Muscle layer of colon (tissue), 2 donors: ENCODE results near the gene ZSWIM5.
"Not testable (repeated sequence)": the region's sequence is repeated elsewhere in the genome, so short reads cannot be mapped to it uniquely, and the experiment has no call there.

Experiments used
- H3K27ac ChIP-seq: one replicate; pipeline ENCODE4 v1.7.0; 2013; ENCODE audit warnings: low read depth, mild to moderate bottlenecking, low read length, moderate library complexity
- H3K27me3 ChIP-seq, 2 donors: one replicate each; pipeline ENCODE4 v1.7.0; 2013; ENCODE audit warnings: low read length in 2 of 2, mild to moderate bottlenecking in 2 of 2; ENCODE audit not compliant: insufficient read depth in 2 of 2, control insufficient read depth in 1 of 2
- H3K36me3 ChIP-seq: one replicate; pipeline ENCODE4 v1.7.0; 2013; ENCODE audit warnings: mild to moderate bottlenecking, low read length; ENCODE audit not compliant: insufficient read depth
- H3K4me1 ChIP-seq: one replicate; pipeline ENCODE4 v1.7.0; 2013; ENCODE audit warnings: mild to moderate bottlenecking, low read length; ENCODE audit not compliant: insufficient read depth
- H3K4me3 ChIP-seq, 2 donors: one replicate each; pipeline ENCODE4 v1.7.0; 2013; ENCODE audit warnings: low read length in 2 of 2, low read depth in 1 of 2, mild to moderate bottlenecking in 1 of 2, moderate library complexity in 1 of 2
- H3K9ac ChIP-seq: one replicate; pipeline ENCODE4 v1.7.0; 2013; ENCODE audit warnings: low read length
- H3K9me3 ChIP-seq: one replicate; pipeline ENCODE4 v1.7.0; 2013; ENCODE audit warnings: mild to moderate bottlenecking, low read length
- donor health status: abdominal sarcoma.
- donor health status: Adenocarcinoma of cecum.

The ZSWIM5 gene

GRCh38 chr1:45076959-45077358 is 129.4 kb downstream of the ZSWIM5 start:
- H3K27me3 ChIP-seq, H3K9me3 ChIP-seq, H3K36me3 ChIP-seq, H3K4me1 ChIP-seq, H3K4me3 ChIP-seq, H3K9ac ChIP-seq, H3K27ac ChIP-seq: not testable (repeated sequence)

DNA sequence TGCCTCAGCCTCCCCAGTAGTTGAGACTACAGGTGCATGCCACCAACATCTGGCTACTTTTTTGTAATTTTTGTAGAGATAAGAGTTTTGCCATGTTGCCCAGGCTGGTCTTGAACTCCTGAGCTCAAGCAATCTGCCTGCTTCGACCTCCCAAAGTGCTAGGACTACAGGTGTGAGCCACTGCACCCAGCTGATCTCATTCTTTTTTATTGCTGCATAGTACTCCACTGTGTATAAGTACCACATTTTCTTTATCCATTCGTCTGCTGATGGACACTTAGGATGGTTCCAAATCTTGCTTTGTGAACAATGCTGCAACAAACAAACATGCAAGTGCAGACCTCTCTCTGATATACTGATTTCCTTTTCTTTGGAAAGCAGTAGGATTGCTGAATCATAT is 134.8 kb downstream of the ZSWIM5 start:
- Histone ChIP-seq H3K36me3 (no peaks in the 10 kb centered on the region), H3K9me3 (no peaks in the 10 kb centered on the region), H3K4me3 (no peak overlapping the region), H3K9ac (no peak overlapping the region), H3K4me1 (no peaks in the 10 kb centered on the region), H3K27ac (no peak overlapping the region), H3K27me3 (no peaks in the 10 kb centered on the region)

DNA sequence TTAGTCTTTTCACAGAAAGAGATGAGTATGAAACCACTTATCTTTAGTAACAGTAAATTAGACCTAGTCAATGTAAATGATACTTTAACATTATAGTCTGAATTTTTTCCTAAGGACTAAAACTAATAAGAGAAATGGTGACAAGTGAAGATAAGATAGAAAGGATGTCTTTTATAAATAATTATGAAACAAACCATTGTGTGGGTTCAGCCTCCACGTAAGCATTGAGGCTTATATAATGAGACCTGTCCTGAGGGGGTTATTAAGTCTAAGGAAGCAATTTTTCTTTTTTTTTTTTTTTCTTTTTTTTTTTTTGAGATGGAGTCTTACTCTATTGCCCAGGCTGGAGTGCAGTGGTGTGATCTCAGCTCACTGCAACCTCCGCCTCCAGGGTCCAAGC is 138.6 kb downstream of the ZSWIM5 start:
- Histone ChIP-seq H3K9ac (no peak overlapping the region), H3K9me3 (no peaks in the 10 kb centered on the region), H3K4me1 (no peaks in the 10 kb centered on the region)

GRCh38 chr1:45065083-45065482 is 141.3 kb downstream of the ZSWIM5 start:
- H3K27me3 ChIP-seq, result no peaks in the 10 kb centered on the region
- H3K4me3 ChIP-seq, result no peak overlapping the region
- H3K9ac ChIP-seq, result no peak overlapping the region
- no peaks in the 10 kb centered on the region for H3K4me1 ChIP-seq
- H3K9me3 ChIP-seq, result no peaks in the 10 kb centered on the region
- no peaks in the 10 kb centered on the region for H3K36me3 ChIP-seq
- H3K27ac ChIP-seq, result no peak overlapping the region

More for the DNA sequence above, 138.6 kb downstream of the ZSWIM5 start:
- Histone ChIP-seq H3K27me3 (no peaks in the 10 kb centered on the region), H3K36me3 (no peaks in the 10 kb centered on the region), H3K27ac (no peak overlapping the region), H3K4me3 (no peak overlapping the region)

GRCh38 chr1:45062463-45062862 is 143.9 kb downstream of the ZSWIM5 start:
- not testable (repeated sequence) for H3K27ac ChIP-seq, H3K9me3 ChIP-seq

GRCh38 chr1:45059829-45060228 is 146.6 kb downstream of the ZSWIM5 start:
- Histone ChIP-seq H3K9ac (no peak overlapping the region), H3K4me1 (no peaks in the 10 kb centered on the region), H3K27ac (no peak overlapping the region), H3K4me3 (no peak overlapping the region), H3K9me3 (no peaks in the 10 kb centered on the region), H3K36me3 (no peaks in the 10 kb centered on the region), H3K27me3 (no peaks in the 10 kb centered on the region)

More at GRCh38 chr1:45062463-45062862, 143.9 kb downstream of the ZSWIM5 start:
- not testable (repeated sequence) for H3K36me3 ChIP-seq, H3K4me1 ChIP-seq, H3K4me3 ChIP-seq, H3K27me3 ChIP-seq, H3K9ac ChIP-seq

GRCh38 chr1:45057542-45057941 is 148.9 kb downstream of the ZSWIM5 start:
- Histone ChIP-seq H3K4me3 (no peak overlapping the region), H3K4me1 (no peaks in the 10 kb centered on the region), H3K9ac (no peak overlapping the region), H3K36me3 (no peaks in the 10 kb centered on the region), H3K27me3 (no peaks in the 10 kb centered on the region), H3K9me3 (no peaks in the 10 kb centered on the region), H3K27ac (no peak overlapping the region)

- no peak overlapping the region for H3K4me3 ChIP-seq
- no peaks in the 10 kb centered on the region for H3K36me3 ChIP-seq
- no peak overlapping the region for H3K9ac ChIP-seq
- H3K9me3 ChIP-seq, result no peaks in the 10 kb centered on the region
- no peak overlapping the region for H3K27ac ChIP-seq
- H3K27me3 ChIP-seq, result no peaks in the 10 kb centered on the region
- H3K4me1 ChIP-seq, result no peaks in the 10 kb centered on the region
Measured at GRCh38 chr1:45051005-45051772, 155.2 kb downstream of the ZSWIM5 start.

DNA sequence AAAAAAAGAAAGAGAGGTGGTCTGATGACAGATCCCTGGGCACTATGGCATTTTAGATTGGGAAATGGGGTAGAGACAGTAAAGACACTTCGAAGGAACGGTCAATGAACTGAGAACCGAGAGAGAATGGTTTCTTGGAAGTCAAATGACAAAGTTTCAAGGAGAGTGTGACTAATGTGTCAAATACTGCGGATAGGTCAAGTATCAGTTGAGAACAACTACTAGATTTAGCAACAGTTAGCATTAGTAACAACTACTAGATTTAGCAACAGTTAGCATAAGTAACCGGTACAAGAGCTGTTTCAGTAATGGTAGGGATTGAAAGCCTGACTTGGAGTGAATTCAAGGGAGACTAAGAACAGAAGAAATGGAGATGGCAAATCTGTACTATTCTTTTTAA is 159.4 kb downstream of the ZSWIM5 start:
- Histone ChIP-seq H3K36me3 (peaks cover 7% of the 10 kb centered on the region), H3K4me3 (no peak overlapping the region), H3K27me3 (no peaks in the 10 kb centered on the region), H3K9me3 (no peaks in the 10 kb centered on the region), H3K9ac (no peak overlapping the region), H3K27ac (no peak overlapping the region), H3K4me1 (no peaks in the 10 kb centered on the region)

- H3K27me3 ChIP-seq, result no peaks in the 10 kb centered on the region
- no peaks in the 10 kb centered on the region for H3K4me1 ChIP-seq
- no peak overlapping the region for H3K4me3 ChIP-seq
Measured at GRCh38 chr1:45044916-45045315, 161.5 kb downstream of the ZSWIM5 start.

GRCh38 chr1:45043094-45043493 is 163.3 kb downstream of the ZSWIM5 start:
- no peak overlapping the region for H3K9ac ChIP-seq
- H3K9me3 ChIP-seq, result no peaks in the 10 kb centered on the region
- H3K36me3 ChIP-seq, result peaks cover 7% of the 10 kb centered on the region
- H3K4me1 ChIP-seq, result no peaks in the 10 kb centered on the region
- H3K27me3 ChIP-seq, result no peaks in the 10 kb centered on the region
- H3K4me3 ChIP-seq, result no peak overlapping the region
- H3K27ac ChIP-seq, result no peak overlapping the region

More at GRCh38 chr1:45044916-45045315, 161.5 kb downstream of the ZSWIM5 start:
- peaks cover 7% of the 10 kb centered on the region for H3K36me3 ChIP-seq
- no peaks in the 10 kb centered on the region for H3K9me3 ChIP-seq
- H3K27ac ChIP-seq, result no peak overlapping the region
- H3K9ac ChIP-seq, result no peak overlapping the region

DNA sequence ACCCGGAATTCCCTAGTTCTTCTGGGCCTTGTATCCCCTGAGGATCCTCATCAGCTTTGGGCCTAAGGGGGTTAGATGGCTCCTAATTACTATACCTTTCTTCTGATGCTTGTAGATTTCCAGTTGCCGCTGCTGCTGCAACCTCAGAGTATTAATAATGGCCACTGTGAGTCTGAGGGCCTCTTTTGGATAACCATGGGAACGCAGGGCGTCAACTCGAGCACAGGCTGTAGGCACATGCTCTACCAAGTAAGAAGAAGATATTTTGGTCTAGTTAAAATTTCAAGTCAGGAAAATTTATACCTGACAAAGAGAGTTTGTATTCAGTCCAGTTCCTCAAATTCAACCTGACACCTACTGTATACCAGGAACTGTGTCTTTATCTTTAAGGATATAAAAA is 166.1 kb downstream of the ZSWIM5 start:
- no peaks in the 10 kb centered on the region for H3K4me1 ChIP-seq
- no peaks in the 10 kb centered on the region for H3K9me3 ChIP-seq
- no peak overlapping the region for H3K4me3 ChIP-seq
- H3K9ac ChIP-seq, result no peak overlapping the region
- H3K27me3 ChIP-seq, result no peaks in the 10 kb centered on the region
- H3K36me3 ChIP-seq, result peaks cover 7% of the 10 kb centered on the region
- H3K27ac ChIP-seq, result no peak overlapping the region
